Muscle of back (tissue), 11 donors: ENCODE measurements around the gene ANO3. TPM values are rescaled to one million over a fixed set of nuclear protein-coding genes. Genes with fewer than 3 reads are reported as not detected.

Experiments
- DNase-seq, 3 donors: peaks; one replicate each; pipeline versions ENCODE4 v3.0.0 to v3.0.0-alpha.2; 2013
- polyA plus RNA-seq, 10 donors: library from polyadenylated mRNA; unstranded; fragments of 120-200 nt; gene quantifications; one replicate each; pipeline ENCODE4 v1.2.1, GENCODE V29; 2013; ENCODE audit not compliant: insufficient read length in 10 of 10

The ANO3 gene
- polyA plus RNA-seq, 10 donors: 0.07 to 0.46 (median 0.16) TPM

- no peak for DNase-seq
Observed at GRCh38 chr11:26704249-26704648, 372.3 kb downstream of the ANO3 start.

DNA sequence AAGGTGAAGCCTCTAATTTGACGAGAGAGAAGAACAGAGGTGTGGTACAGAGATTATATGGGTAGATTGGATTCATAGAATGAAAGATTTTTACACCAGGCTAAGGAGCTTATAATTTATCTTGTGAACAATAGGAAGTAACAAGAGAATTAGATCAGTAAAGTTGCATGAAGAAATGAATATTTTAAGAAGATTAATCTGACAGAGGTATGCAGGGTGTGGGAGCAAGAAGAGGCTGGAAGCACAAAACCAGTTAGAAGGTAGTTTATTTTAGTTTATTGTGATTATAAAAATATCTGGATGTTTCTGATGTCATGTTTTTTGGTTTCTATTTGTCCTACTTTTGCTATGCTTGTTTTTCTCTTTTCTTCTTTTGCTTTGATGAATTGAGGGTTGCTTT lies 374.3 kb downstream of the ANO3 start:
- DNase-seq: no peak

DNA sequence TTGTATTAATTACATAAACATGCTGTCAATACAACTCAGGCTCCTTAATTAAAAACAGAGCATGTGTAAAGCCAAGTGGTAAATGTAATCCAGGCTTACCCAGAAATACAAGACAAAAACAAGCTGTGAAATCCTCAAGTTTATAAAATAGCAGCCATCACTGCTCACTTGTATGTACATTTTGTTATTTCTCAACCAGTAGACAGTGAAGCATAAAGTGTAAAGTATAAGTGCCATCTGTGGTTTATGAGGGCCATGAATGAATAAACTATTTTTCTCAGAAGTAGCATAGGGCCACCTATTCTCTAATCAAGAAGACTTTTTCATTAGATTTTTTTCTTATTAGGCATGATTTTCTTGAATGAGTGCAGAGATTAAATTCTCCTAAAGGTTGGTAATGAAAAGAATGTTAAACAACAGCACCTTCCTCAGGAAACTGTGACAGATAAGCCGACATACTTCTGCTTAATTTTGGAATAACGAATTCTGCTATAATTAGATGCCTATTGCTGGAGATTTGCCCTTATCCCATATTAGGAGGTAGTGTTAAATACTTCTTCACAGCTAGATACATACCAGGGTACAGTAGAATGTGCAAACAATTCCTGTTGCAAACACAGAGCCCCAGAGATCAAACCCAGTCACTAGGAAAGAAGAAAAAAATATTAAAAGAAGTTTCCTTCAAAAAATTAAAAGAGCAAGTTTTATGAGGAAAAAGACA lies 377.0 kb downstream of the ANO3 start:
- DNase-seq: no peak

- DNase-seq: no peak
Observed at GRCh38 chr11:26710489-26710888, 378.6 kb downstream of the ANO3 start.

GRCh38 chr11:26712497-26712896 lies 380.6 kb downstream of the ANO3 start:
- DNase-seq: no peak

Other genes starting within 250 kb of the ANO3 start
- gene MUC15, start 240.1 kb downstream of the ANO3 start, polyA plus RNA-seq: 10 to 100 TPM in 1 of 10 donors, 1 to 10 TPM in 1, under 1 TPM in 2, not detected in 6; 0.07 to 12.6 (median 3.6) TPM